Measurements from ENCODE around the gene OR10H5.
"Not testable (repeated sequence)": the region's sequence is repeated elsewhere in the genome, so short reads cannot be mapped to it uniquely, and the experiment has no call there.

OR10H5 gene

GRCh38 chr19:15838351-15838750 lies 50.9 kb downstream of the OR10H5 start:
- DNase-seq, result no peak
- in situ Hi-C loops (cut with HindIII; ENCODE audit: low pct_ligation_motif_present, low pct_unique_long_range_greater_than_20kb, low sequenced_read_pairs), result no loop called here

GRCh38 chr19:15839888-15840287 lies 52.4 kb downstream of the OR10H5 start:
- DNase-seq; in situ Hi-C loops (cut with HindIII; ENCODE audit: low pct_ligation_motif_present, low pct_unique_long_range_greater_than_20kb, low sequenced_read_pairs): not testable (repeated sequence)

- in situ Hi-C loops (cut with HindIII; ENCODE audit: low pct_ligation_motif_present, low pct_unique_long_range_greater_than_20kb, low sequenced_read_pairs), result no loop called here
- no peak for DNase-seq
Observed at GRCh38 chr19:15840833-15841232, 53.4 kb downstream of the OR10H5 start.

- no peak for DNase-seq
- in situ Hi-C loops (cut with HindIII; ENCODE audit: low pct_ligation_motif_present, low pct_unique_long_range_greater_than_20kb, low sequenced_read_pairs), result no loop called here
Observed at GRCh38 chr19:15841875-15842569, 54.6 kb downstream of the OR10H5 start.

GRCh38 chr19:15843203-15843893 lies 55.9 kb downstream of the OR10H5 start:
- no peak for DNase-seq
- in situ Hi-C loops (cut with HindIII; ENCODE audit: low pct_ligation_motif_present, low pct_unique_long_range_greater_than_20kb, low sequenced_read_pairs), result no loop called here

GRCh38 chr19:15843894-15844222 lies 56.4 kb downstream of the OR10H5 start:
- DNase-seq; in situ Hi-C loops (cut with HindIII; ENCODE audit: low pct_ligation_motif_present, low pct_unique_long_range_greater_than_20kb, low sequenced_read_pairs): not testable (repeated sequence)

GRCh38 chr19:15846923-15847322 lies 59.5 kb downstream of the OR10H5 start:
- in situ Hi-C loops (cut with HindIII; ENCODE audit: low pct_ligation_motif_present, low pct_unique_long_range_greater_than_20kb, low sequenced_read_pairs), result no loop called here
- DNase-seq, result no peak

- no peak for DNase-seq
- in situ Hi-C loops (cut with HindIII; ENCODE audit: low pct_ligation_motif_present, low pct_unique_long_range_greater_than_20kb, low sequenced_read_pairs), result no loop called here
Observed at GRCh38 chr19:15850385-15850784, 62.9 kb downstream of the OR10H5 start.
